Retinal pigment epithelial cell (primary cell): ENCODE measurements around the gene ZXDC.

ENCODE experiments used
- DNase-seq: peaks from one replicate; pipeline ENCODE4 v3.0.0-alpha.2; 2010; ENCODE audit warnings: low read depth
- H3K4me3 ChIP-seq: 2 replicates; pipeline ENCODE4 v1.5.1; 2011; ENCODE audit warnings: mild to moderate bottlenecking, low read length, control low read depth, moderate library complexity
- TF ChIP-seq, protein P1 (sequence below): conservative IDR thresholded peaks from 2 replicates; pipeline ENCODE4 v1.5.1; 2011; ENCODE audit warnings: low read depth, low read length, control low read depth, inconsistent platforms

Gene ZXDC

GRCh38 chr3:126423191-126424038 lies 52.3 kb downstream of the ZXDC start:
- DNase-seq = no peak
- H3K4me3 ChIP-seq = no peak overlapping the region
- TF ChIP-seq, protein P1, sequence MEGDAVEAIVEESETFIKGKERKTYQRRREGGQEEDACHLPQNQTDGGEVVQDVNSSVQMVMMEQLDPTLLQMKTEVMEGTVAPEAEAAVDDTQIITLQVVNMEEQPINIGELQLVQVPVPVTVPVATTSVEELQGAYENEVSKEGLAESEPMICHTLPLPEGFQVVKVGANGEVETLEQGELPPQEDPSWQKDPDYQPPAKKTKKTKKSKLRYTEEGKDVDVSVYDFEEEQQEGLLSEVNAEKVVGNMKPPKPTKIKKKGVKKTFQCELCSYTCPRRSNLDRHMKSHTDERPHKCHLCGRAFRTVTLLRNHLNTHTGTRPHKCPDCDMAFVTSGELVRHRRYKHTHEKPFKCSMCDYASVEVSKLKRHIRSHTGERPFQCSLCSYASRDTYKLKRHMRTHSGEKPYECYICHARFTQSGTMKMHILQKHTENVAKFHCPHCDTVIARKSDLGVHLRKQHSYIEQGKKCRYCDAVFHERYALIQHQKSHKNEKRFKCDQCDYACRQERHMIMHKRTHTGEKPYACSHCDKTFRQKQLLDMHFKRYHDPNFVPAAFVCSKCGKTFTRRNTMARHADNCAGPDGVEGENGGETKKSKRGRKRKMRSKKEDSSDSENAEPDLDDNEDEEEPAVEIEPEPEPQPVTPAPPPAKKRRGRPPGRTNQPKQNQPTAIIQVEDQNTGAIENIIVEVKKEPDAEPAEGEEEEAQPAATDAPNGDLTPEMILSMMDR = no peak

DNA sequence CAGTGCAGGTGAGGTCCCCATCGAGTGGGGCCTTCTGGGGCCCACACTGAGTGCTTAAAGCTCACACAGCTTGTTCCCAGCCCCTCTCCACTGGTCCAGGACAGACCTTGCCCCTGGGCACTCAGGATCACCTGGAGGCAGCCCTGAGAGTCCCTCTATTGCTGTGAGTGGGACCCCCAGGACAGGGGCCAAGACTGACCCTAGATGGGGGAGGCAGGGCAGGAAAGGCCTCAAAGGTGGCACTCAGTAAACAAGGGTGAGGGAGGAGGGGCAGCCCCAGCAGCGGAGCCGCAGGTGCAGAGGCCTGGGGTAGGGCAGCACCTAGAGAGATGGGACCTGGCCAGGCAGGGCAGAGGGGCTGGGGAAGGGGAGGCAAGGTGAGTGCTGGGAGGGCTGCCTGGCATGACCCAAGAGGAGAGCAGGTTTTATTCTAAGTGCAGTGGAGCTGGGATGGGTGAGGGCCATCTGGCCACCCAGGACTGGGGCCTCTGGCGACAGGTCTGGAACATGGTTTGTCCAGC lies 53.1 kb downstream of the ZXDC start:
- TF ChIP-seq, protein P1 = no peak
- no peak overlapping the region for H3K4me3 ChIP-seq
- DNase-seq = no peak

GRCh38 chr3:126422121-126422520 lies 53.6 kb downstream of the ZXDC start:
- TF ChIP-seq, protein P1 = no peak
- DNase-seq = no peak
- no peak overlapping the region for H3K4me3 ChIP-seq

GRCh38 chr3:126421573-126422119 lies 54.0 kb downstream of the ZXDC start:
- DNase-seq = no peak
- H3K4me3 ChIP-seq = no peak overlapping the region
- TF ChIP-seq, protein P1 = no peak

DNA sequence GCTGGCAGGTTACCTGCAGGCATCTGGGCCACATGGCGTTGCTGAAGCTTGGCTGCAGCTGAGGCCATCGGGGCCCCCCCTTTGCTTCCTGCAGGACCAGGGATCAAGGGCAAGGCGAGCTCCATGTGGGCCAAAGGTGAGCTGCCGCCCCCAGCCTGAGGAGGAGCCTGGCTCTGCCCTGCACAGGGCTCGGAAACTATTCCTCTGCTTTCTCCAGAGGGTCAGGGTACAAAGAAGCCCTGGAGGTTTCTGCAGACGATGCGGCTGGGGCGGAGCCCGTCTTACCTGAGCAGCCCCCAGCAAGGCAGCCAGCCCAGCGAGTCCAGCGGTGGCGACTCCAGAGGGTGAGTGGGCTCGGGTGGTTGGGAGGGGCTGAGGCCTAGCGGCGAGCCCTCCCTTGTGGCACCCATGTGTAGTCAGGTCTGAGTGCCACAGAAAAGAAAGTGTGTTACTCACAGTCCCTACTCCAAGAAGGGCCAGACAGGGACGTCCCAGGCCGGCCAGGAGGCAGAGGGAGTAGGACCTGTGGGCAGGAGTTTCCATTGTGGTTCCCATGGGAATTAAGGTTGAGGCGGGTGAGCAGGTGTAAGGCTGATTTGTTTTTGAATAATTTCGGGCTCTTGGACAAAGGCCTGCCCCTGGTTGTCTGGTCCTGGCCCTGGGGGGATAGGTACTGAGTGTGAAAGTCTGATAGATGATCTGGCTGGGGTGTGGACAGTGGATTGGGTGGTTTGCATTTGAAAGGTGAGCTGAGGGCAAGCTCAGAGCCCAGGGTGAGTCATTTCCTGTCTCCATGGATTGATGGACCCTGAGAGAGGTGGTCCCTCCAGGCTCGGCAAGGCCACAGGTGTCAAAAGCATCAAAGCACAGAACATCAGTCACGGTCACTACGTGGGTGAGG lies 55.6 kb downstream of the ZXDC start:
- TF ChIP-seq, protein P1 = no peak
- DNase-seq = no peak
- no peak overlapping the region for H3K4me3 ChIP-seq

DNA sequence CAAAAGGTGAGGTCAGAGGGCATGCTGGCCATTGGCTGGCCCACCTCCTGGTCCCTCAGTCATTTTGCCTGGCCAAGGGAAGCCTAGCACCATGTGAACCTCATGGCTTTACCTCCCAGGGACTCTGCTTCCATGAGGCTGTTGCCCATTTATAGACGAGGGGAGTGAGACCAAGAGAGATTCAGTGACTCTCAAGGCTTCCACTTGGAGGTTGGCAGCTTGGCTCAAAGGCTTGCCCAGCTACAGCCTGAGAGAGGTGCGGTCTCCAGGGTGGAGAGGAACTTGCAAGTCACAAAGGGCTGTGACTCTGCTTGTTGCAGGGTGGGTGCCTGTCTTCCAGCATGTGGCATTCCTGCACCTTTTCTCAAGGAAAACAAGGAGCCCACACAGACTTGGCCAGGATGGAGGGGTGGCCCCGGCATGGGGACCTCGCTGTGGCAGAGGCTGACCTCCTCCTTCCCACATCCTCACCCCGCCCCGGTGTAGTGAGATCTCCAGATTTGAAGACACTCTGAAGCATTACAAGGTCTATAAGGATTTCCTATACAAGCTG lies 56.5 kb downstream of the ZXDC start:
- no peak overlapping the region for H3K4me3 ChIP-seq
- DNase-seq = no peak
- TF ChIP-seq, protein P1 = no peak
